ENCODE data around the gene COLQ.

COLQ gene

DNA sequence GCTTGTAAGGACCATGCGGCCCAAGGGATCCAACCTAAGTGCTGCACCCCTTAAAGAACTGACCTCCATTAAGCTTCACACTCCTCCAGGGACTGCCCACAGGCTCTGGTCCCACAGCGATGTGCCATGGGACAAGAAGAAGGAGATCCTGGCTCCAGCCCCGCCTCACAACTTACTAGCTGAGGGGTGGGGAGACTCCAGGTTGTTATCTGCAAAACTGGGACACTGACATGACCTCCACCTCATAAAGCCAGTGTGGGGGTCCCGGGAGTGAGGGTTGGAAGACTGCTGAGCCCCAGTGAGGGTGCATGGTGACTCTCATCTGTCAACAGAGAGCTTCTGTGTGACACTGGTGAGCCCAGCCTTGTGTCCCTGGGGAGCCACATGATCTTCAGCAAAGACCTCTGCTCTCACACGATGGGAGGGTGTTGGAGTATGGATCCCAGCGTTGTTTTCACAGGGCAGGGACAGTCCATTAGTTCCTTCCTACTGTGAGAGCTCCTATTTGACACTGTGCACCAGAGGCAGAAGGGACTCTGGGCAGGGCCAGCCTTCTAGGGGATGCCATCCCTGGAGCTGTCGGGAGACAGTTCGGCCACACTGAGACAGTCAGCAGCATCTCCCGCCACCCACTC lies 67.4 kb downstream of the COLQ start:
- no peak for DNase-seq

DNA sequence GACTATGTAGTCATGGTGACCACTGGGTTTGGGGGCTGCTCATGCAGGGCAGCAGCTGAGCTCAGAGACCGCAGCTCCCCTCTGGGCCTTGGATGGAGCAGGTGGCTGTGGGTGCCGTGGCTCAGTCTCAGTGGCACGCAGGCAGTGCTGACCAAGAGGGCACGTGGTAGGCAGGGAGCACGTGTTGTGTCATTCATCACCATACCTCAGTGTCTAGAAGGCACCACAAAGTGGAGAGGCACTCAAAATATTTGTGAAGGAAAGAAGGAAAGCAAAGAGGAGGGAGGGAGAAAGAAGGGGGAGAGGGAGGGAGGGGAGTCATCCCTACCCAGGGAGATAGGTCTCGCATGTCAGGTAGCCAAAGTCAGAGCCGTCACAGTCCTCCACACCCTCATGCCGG lies 68.0 kb downstream of the COLQ start:
- DNase-seq = no peak

DNA sequence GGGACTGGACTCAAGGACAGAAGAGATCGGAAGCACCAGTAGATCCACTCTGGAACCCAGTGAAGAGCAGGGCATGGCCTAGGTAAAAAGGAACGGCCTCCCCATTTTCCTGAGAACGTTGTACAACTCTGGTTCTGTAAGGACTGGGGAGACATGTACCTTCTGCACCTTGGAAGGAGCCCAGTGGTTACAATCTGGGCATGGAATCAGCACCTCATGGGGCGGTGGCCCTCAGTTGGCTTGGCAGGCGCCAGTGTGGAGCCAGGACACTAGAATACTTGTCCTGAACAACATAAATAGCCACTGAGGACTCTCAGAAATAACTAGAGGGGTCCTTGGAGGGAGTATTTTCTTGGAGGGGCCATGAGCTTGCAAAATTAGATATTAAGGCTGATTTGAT lies 68.5 kb downstream of the COLQ start:
- DNase-seq = no peak

DNA sequence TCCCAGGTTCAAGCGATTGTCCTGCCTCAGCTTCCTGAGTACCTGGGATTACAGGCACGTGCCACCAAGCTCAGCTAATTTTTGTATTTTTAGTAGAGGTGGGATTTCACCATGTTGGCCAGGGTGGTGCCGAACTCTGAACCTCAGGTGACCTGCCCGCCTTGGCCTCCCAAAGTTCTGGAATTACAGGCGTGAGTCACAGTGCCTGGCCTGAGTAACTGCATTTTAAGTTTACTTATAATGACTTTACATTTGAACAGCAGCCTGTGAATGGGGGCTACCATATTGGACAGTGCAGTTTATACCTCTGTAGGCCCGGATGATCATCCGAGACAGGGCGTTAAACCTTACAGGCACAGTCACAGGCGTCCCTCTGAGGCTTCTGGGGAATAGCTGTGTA lies 69.3 kb downstream of the COLQ start:
- DNase-seq = no peak

DNA sequence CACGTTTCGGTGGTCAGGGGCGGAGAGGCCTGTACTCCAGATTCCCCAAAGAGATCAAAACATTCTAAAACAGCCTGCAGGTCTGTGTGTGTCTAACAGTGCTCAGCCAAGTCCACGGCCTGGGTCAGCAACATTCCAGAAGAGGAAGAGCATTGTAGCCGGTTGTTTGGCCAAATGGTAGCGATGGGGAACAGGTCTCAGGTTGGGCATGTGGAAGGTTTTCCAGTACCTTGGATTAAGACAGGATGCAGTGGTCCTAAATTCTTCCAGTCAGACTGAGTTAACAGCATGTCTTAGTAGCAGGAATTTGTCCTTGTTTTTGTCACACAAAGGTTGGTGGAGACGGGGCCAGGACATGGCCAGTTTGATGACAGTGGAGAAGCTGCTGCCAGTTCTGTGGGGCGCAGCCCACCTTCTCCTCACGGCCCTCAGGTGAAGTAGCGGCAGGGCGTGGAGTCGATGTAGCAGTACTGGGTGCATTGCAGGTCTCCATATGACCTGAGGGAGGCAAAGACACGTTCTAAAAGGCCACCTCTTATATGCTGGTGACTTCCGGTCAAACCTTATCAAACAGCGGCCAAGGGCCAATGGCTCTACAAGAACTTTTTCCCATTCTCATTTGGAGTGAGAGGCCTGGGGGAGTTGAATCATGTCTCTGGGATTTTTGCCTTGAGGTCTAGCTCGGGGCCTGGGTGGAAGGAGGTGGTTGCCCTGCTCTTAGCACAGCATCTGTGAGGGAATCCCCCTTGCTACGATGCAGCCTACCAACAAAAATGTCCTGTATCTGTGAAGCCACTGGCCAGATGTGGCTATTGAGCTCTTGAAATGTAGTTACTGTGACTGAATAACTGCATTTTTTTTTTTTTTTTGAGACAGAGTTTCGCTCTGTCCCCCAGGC lies 70.0 kb downstream of the COLQ start:
- no peak for DNase-seq

DNA sequence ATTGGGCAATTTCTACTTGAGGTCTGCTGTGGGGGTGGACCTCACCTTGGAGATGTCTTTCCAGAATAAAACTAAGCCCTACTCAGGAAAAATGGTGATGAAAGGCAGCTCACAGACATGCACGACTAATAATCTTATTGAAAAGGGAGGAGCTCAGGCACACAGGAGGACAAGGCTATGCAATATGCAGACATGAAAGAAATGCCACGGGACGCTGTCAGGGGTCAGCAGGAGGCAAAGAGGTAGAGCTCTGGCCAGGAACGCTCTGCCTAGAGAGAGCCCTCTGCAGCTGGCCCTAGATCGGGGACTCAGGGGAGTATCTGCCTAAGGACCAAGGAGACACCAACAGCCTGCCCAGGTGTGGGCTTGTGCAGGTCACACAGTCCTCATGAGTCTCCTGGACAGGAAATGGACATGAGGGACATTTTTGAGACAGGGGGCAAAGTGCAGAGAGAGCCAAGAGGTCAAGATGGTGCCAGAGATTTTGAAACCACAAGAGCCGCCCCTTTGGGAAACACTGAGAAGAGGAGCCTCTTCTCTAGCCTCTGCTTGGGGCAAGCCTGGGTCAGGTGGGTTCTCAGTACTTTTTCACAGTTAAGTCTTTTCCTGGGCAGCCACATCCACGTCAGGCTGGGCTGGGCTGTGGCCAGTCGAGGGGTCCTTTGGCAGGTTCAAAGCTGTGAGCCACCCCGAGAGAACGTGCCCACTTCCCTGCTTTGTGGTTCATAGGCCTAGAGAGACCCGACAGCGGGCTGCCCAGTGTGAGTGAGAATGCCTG lies 70.9 kb downstream of the COLQ start:
- no peak for DNase-seq

DNA sequence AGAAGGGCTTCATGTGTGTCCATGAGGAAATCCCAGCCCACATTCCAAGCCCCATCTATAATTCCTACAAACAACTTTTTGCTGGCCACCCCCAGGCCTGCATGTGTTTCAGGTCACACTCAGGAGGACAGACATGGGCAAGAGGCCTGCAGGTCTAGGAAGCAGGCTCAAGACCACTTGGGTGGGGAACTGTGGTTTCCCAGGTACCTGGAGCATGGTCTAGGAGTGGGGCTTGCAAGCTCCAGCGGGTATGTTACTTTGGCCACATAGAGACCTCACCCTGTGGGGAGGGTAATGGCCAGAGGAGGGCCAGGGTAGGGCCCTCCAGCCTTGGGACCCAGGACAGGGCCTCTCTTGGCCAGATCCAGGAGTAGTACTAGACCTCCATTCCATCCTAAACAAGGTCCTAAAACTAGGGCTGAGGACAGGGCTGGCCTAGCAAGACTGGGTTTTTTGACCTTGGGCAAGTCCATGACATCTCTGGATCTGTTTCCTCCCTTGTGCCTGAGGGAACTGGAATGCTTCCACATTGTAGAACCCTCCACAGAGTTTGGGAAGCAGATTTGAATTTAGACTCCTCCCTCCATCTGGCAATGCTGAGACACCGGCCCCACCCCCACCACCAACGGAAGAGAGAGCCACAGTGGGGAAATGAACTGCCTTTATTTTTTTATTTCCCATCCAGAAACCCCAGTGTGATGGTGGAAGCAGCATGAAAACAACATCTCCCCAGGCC lies 71.8 kb downstream of the COLQ start:
- no peak for DNase-seq

DNA sequence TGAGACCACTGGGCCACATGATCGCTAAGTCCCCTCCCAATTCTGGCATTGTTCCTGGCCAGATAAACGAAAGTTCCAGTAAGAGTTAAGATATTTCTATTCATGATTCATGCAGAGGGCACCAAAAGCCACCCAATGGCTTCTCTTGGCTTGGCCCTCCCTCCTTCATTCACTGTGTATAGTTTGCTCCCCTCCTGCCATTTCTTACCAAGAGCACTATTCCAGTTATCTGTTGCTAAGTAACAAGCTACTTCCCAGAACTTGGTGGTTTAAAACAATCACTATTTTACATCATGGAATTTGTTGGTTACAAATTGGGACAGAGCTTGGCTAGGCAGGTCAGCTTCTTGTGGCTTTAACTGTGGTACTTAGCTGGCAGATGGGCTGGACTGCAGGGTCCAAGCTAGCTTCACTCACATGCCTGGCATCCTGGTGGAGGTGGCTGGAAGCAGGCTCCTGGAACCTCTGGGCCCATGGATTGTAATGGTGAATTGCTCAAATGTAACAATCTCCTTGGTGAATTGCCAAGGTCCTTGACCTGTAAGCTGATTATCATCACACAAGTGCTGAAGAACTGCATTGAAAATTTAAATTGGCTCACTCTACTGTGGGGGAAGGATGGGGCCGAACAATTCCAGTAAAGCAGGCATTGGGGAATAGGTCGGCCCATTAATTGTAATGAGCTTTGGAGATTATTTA lies 77.5 kb downstream of the COLQ start:
- DNase-seq = no peak

DNA sequence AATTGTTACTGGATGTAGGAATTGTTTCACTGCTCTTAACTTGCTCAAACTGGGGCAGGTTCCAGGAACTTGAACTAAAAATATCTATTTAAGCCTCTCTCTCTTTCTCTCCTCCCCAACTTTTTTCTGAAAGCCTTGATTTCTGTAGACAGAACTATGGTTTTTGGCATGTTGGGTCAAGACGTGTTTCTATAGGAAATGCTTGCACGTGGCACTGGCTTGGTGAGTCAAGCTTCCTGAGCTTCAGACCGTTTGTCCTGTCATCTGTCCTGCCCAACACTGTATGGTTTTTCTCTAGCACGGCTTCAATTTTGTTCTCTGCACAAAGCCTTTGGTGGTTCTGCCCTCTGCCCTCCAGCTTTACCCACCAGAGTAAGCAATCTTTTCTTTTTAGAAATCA lies 80.6 kb downstream of the COLQ start:
- DNase-seq = no peak

DNA sequence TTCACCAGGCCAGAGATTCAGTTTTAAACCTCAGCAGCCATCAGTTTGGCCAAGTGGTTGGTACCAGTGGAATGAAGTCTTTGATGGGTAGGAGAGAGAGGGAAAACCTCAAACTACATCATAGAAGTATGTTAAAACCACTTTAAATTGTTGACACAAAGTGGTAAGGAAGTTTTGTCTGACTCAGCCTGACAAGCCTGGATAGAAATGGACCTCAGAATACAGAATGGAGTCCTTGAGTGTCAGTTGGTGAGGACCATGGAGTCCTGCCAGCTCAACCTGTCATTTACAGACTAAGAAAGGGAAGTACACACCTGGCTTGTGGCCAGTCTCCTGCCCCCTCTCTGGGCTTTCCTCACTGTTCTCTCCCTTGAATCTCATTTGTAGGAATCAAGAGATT lies 82.0 kb downstream of the COLQ start:
- no peak for DNase-seq

DNA sequence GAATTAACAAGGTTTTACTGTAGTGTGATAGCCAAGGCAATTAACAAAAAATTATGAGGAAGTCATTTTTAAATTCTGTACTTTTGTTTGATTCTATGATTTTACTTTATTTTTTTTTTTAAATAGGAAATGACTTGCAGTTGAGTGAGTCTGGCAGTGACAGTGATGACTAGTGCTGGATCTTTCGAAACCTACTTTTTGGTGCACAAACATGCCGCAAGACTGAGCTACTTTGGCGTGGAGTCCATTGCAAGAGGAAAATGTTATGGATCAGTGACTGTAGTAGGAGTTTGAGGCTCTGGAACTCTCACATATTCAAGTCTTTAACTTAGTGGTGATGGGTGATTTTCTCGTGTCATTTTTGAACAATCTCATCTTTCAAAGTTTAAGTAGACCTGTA lies 82.5 kb downstream of the COLQ start:
- DNase-seq = no peak

DNA sequence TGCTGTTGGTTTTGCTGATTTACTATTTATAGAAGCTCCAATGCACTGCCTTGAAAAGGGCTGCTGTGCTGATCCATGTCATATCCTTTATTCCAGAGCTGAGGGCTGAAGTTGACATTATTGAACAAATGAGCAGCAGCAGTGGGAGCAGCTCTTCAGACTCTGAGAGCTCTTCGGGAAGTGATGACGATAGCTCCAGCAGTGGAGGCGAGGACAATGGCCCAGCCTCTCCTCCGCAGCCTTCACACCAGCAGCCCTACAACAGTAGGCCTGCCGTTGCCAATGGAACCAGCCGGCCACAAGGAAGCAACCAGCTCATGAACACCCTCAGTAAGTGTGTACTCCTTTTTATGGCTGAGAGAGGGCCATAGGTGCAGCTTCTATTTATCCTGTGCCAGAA lies 85.3 kb downstream of the COLQ start:
- DNase-seq = peak in 1 of 2 donors; percentile 17

DNA sequence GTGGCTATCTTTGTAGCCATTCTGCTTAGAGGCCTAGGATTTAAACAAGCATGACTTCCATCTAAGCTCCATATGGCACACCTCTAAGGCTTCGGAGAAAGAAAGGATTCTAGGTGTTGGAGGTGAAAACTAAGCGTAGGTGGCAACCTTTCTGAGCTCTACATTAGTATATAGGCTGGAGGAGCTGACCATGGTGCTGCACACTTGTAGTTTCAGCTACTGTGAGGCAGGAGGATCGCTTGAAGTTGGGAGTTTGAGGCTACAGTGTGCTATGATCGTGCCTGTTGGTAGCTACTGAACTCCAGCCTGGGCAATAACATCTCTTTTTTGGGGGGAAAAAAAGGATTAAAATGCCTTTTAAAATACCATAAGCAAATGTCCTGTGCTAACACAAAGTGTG lies 86.8 kb downstream of the COLQ start:
- DNase-seq = no peak

DNA sequence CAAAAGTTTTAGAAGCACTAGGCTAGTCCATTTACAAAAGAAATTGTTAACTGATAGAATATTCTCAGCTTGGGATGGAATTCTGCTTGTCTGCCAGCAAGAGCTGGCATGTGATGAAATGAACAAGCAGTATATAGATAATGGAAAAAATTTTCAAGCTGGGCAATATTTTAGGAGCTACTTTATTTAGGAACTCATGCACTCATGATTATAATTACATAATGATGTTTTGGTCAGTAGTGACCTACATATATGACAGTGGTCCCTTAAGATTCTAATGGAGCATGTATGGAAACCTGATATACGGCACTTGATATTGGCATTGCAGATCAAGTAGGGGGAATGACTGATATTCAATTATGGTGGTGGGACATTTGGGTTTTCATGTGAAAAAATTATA lies 88.0 kb downstream of the COLQ start:
- no peak for DNase-seq

DNA sequence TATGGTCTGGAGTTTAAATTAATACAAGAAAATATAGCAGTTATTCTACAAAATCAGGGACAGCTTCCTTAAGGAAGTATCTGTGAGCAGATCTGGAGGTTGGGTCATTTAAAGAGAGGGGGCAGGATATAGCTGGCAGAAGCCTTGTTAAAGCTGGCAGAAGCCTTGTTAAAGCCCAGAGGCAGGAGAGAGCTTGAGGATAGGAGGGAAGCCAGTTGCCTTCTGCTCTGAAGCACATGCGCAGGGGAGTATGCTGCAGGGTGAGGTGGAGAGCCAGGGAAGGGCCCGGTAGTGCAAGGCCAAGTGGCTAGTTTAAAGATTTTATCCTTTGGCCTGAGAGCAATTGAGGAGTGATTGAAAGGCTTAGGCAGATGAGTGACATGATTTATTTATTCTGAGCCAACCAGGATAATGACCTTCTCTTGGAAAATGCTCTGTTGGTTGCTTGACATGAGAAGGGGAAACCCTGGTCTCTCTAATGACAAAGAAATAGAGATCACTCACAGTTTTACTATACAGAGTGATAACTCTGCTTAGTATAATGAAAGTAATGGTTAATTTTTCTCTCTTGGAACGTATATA lies 90.2 kb downstream of the COLQ start:
- no peak for DNase-seq

DNA sequence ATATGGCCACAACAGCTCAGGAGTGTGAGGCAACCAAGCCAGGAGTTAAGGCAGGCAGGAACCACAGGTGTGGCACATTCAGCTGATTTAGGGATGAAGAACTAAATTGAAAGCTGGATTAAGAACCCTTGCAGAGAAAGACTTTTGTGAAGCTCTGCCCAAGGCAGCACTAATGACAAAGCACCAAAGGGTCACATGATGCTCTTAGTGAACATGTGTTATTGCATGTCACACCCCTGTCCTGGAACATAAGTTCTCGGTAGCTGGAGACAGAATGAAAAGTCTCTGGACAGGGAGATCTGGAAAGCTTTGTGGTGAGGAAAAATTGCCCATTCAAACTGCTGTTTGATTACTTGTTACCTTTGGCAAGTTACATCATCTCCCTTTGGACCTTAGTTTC lies 90.9 kb downstream of the COLQ start:
- no peak for DNase-seq

DNA sequence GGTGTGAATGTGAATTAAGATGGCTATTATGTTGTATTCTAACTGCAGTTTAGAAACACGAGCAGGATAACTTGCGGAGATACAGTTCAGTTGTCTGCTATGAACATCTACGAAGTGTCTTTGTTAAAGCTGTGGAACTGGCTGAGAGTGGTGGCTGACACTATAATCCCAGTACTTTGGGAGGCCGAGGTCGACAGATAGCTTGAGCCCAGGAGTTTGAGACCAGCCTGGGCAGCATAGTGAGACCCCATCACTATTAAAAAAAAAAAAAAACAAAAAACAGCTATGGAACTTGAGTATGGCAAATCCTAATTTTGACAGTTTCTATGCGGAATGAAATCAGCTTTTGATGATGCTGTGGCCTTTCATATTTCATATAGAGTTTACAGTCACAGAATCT lies 92.4 kb downstream of the COLQ start:
- DNase-seq = no peak

DNA sequence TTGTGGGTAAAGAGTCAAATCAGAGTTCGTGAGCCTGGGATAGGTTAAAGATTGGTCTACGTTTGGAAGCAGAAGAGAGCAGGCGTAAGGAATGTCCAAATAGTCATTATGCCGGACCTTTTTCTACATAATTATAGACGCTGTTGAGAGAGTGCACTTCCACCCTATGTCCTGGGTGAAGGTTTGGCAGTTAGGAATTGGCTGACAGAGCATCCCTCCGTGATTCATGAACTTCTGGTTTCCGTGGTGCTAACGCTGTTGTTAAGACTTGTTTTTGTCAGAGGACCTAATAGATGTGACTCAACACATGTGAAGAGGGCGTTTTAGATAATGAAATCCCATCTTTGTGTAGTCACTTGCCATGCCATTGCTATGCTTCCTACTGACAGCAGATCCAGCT lies 93.0 kb downstream of the COLQ start:
- no peak for DNase-seq

DNA sequence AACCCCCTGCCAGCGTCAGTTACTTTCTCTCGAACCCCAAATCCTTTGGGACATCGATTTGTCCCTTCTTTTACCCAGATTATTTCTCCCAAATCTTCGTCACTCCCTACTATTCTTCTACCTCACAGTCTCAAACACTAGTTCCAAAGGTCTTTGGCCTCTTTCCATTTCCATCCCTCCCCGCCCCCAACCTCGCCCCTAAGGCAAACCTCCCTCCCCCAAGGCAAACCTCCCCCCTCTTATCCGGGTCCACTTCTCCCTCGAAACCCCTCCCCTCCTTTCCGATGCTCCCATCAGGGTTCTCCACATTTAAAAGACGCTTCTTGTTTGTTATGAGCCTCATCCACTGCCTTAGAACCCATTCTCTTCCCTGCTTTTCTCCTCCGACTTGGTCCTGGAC lies 93.5 kb downstream of the COLQ start:
- no peak for DNase-seq

DNA sequence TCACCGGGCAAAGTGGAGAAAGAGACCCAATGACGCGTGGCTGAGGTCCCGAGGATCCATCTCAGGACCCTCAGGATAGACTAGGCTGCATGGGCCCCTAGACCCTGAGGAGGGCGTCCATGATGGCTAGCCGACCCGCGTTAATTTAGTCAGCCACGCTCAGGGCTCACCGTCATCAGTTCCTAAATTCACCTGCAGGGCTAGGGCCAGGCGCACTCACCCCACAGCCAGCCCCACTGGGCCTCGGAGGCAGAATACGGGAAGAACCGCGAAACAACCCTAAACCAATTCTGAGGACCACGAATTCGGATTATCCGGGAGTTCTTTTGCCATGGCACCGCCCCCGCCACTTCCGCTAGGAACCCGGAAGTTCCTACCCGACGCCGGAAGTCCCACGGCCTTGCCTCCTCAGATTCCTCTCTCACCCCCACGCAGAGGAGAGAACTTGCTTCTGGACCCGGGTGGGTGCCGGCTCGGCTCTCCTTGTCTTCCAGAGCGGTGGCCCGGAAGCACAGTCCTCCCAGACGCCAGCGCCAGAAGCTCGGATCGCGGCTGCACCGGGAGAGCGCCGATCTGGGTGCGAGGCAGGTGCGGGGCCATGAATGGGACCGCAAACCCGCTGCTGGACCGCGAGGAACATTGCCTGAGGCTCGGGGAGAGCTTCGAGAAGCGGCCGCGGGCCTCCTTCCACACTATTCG lies 94.2 kb downstream of the COLQ start, which contains the start of the genes EAF1 and METTL6:
TSS of gene EAF1 (plus strand) at position 417 of the 699 bp plus-strand sequence. CDS start at position 599, 182 bp downstream.
TSS of gene METTL6 (minus strand) at position 363 of the 699 bp plus-strand sequence. CDS start 1,033 bp downstream, outside the sequence.
- DNase-seq = peak; percentile 55 to 74

DNA sequence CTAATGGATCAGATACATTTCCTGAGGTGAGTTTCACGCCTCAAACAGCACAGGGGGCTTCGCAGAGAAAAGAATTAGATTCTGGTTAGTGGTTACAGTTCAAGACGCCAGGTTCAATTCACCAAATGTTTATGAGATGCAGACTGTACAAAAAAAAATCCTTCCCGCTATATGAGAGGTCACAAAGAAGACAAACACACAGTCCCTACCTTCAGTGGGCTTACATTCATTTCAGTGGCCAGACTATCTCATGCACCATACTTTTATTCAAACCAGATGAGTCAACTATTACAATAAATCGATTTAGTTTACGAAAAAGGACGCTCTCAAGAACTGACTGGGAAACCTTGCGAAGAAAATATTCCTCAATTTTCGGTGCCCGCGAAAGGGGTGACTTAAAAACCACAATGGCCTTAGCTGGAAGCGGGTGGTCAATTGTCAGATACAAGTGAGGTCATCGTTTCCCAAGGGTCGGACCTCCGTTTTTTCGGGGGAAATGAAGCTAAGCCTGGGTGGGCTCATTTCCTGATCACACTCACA lies 94.9 kb downstream of the COLQ start:
- DNase-seq = no peak
